Right lobe of liver (tissue), 6 donors: ENCODE measurements around the gene RIPOR3. TPM values are rescaled to one million over a fixed set of nuclear protein-coding genes. Genes with fewer than 3 reads are reported as not detected.
"Not testable (repeated sequence)": the region's sequence is repeated elsewhere in the genome, so short reads cannot be mapped to it uniquely, and the experiment has no call there.

Experiments
- ATAC-seq, 4 donors: fragments of 200-7000 bp; cut with Tn5 transposase; one replicate each; pipeline ENCODE4 v1.9.1; 2020; ENCODE audit warnings: mild to moderate bottlenecking in 4 of 4, moderate library complexity in 4 of 4
- DNase-seq, 3 donors: peaks; one replicate each; pipeline ENCODE4 v3.0.0-alpha.2; 2020
- H3K27ac ChIP-seq, 3 donors: fragments of 200-600 bp; one replicate each; pipeline ENCODE4 v1.8.0; 2022
- H3K27me3 ChIP-seq, 2 donors: fragments of 200-600 bp; one replicate each; pipeline ENCODE4 v1.8.0; 2022
- H3K36me3 ChIP-seq, 4 donors: fragments of 200-600 bp; sonication (generic) in 1 of 4; one replicate each; pipeline versions ENCODE4 v1.5.1 to v1.8.0; 2017 to 2022; ENCODE audit warnings: control low read depth in 1 of 4
- H3K4me1 ChIP-seq, 4 donors: fragments of 200-600 bp; sonication (generic) in 1 of 4; one replicate each; pipeline versions ENCODE4 v1.5.1 to v1.8.0; 2017 to 2022; ENCODE audit warnings: control low read depth in 1 of 4
- H3K4me3 ChIP-seq, 3 donors: fragments of 200-600 bp; one replicate each; pipeline ENCODE4 v1.8.0; 2022
- H3K9me3 ChIP-seq, 4 donors: fragments of 200-600 bp; sonication (generic) in 1 of 4; one replicate each; pipeline versions ENCODE4 v1.5.1 to v1.8.0; 2017 to 2022; ENCODE audit warnings: control low read depth in 1 of 4
- POLR2A ChIP-seq: fragments of 450-650 bp; IDR thresholded peaks from one replicate; pipeline ENCODE4 v1.6.1; 2017; ENCODE audit warnings: antibody characterized with exemption, mild to moderate bottlenecking
- WGBS: methylation state at CpG from one replicate; pipeline ENCODE4 v1.1.6; 2018; ENCODE audit warnings: low coverage, low lambda C conversion rate; ENCODE audit not compliant: insufficient coverage; ENCODE audit errors: missing lambda C conversion rate; 5-methylcytosine and 5-hydroxymethylcytosine counted together
- intact Hi-C, 2 donors: fragments of 100-400 bp; cut with DNase I; formaldehyde crosslinking; loops; one replicate each; pipeline versions ENCODE4 v1.11.2 to v1.14.1; 2022
- total RNA-seq, 6 experiments: library from RNA; depleted of rRNA in 2 of 6; stranded (reverse); fragments of >200 nt in 2 of 6; fragmentation: NEBNext Ultra II Directional in 3 of 6; extraction: Animal tissue kit (Norgen Biotek cat#: 25700) in 3 of 6; gene quantifications; one replicate each; pipeline versions ENCODE4 v1.1.0 to v1.2.4, GENCODE V29; 2016 to 2023
- TF ChIP-seq, protein P1 (sequence below), 4 donors: fragments of 200-600 bp in 3 of 4; fragments of 450-650 bp in 1 of 4; IDR thresholded peaks; one replicate each; pipeline versions ENCODE4 v1.5.1 to v1.8.0; 2016 to 2022; ENCODE audit warnings: antibody characterized with exemption in 4 of 4, mild to moderate bottlenecking in 2 of 4
- donor health status: DM: no; HTN: yes; CAD: no.
- donor health status: DM: no; HTN: no; CAD: no.
- donor health status: DM: no; HTN: no; CAD: no.
- donor health status: DM: no; HTN: yes; CAD: no.
- donor health status: DM: no; HTN: yes; CAD: no.

Gene RIPOR3
- total RNA-seq, 6 experiments from 2014 or later: 4.8 to 13.8 (median 8.9) TPM

DNA sequence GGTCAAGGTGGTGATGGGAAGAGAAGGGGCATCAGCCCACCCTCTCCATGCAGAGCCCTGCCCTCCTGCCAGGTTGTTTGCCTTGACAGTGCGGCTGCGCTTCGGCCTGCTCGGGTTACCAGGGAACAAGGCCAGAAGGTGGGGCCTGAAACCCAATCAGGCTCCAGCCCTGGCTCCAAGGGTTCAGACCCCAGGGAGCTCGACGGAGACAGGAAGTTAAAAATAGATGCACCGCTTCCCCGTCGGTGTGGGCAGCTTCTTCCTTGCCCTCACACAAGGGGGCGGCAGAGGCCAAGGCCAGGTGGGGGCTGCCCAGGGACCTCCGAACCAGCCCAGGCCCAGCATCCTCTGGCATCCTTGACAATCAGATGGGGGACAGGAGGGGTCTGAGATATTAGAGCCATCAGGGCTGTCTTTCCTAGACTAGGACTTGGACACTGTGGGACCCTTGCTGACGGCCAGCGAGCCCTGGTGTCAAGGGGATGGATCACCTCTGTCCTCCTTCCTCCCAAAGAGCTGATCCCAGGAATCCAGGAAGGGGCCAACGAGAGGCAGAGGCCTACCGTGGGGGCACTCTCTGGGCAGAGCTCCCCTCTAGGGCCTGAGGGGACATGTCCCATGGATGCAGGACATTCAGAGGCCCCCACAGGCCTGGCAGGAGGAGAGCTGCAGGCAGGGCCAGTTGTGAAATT, 65.2 kb downstream of the RIPOR3 start:
- DNase-seq: peak in 1 of 3 donors; percentile 45
- 58% methylated on average over 5 of the region's 15 CpGs for WGBS
- no peaks in the 10 kb centered on the region for H3K9me3 ChIP-seq
- H3K4me3 ChIP-seq: no peak overlapping the region
- H3K4me1 ChIP-seq: peaks cover 0 to 9% (median 3%) of the 10 kb centered on the region in 4 donors
- ATAC-seq: peak in 3 of 4 donors; percentile 23 to 61 (median 43)
- intact Hi-C loops: no loop called here
- TF ChIP-seq POLR2A: no peak
- TF ChIP-seq, protein P1, sequence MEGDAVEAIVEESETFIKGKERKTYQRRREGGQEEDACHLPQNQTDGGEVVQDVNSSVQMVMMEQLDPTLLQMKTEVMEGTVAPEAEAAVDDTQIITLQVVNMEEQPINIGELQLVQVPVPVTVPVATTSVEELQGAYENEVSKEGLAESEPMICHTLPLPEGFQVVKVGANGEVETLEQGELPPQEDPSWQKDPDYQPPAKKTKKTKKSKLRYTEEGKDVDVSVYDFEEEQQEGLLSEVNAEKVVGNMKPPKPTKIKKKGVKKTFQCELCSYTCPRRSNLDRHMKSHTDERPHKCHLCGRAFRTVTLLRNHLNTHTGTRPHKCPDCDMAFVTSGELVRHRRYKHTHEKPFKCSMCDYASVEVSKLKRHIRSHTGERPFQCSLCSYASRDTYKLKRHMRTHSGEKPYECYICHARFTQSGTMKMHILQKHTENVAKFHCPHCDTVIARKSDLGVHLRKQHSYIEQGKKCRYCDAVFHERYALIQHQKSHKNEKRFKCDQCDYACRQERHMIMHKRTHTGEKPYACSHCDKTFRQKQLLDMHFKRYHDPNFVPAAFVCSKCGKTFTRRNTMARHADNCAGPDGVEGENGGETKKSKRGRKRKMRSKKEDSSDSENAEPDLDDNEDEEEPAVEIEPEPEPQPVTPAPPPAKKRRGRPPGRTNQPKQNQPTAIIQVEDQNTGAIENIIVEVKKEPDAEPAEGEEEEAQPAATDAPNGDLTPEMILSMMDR (IDR thresholded peaks at IDR 0.05): peak in 3 of 4 donors; percentile 34 to 42 (median 39)
- no peaks in the 10 kb centered on the region for H3K27me3 ChIP-seq
- no peaks in the 10 kb centered on the region for H3K36me3 ChIP-seq
- no peak overlapping the region for H3K27ac ChIP-seq

DNA sequence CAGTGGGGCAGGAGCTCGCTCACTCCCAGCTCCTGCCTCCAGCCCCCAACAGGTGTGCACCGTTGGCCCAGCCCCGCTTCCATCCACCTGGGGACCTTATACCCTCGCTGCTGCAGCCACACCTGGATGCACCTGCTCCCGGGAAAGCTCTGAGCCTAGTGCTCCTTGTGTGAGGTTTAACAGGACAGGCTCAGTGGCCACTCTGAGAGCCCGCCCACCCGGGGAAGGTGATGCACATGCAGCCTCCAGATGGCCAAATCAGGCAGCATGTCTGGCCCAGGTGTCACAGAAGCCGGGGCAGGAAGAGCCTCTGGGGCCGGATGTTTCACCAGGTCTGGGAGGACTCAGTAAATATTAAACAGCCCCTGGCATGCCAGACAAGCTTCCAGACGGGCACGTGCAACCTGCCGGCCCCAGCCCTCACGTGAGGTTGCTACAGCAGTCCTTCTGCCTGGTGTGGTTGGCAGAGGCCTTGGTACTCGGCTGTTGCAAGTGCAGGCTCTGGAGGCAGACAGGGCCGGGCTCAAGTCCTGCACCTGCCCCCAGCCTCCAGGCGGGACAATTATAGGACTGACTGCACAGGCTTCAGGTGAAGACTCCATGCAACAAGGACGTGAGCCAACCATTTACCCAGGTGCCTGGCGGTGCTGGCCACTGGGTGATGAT, 66.9 kb downstream of the RIPOR3 start:
- ATAC-seq (peak; percentile 70 to 92 (median 76)), DNase-seq (peak; percentile 64 to 92 (median 92))
- 18% methylated on average over 2 of the region's 18 CpGs for WGBS

DNA sequence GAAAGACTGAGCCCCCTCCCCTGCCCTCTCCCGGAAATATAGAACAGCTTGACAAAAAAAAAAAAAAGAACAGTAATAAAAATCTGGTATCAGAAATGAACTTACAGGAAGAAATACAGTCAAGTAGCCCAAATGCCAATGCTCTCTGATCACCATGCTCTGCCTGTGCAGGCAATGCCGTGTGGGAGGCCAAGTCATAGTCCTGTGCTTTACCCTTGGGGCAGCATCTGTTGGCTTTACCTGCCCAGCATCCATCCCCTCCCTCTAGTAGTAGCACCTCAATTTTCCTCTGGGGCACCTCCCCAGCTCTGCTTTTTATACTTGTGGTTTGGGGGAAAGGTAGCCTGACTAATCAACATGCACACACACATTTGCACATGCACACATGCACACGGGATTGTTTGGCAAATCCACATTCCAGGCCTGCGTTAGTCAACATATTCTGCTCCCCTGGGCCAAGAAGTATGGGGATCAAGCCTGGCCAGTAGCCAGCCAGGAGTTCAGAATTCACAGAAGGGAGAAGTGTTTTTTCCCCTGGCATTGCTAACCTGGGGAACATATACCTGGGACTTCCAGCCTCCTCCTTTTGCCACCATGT, 70.2 kb downstream of the RIPOR3 start:
- peaks cover 0 to 9% (median 3%) of the 10 kb centered on the region in 4 donors for H3K4me1 ChIP-seq
- no peaks in the 10 kb centered on the region for H3K36me3 ChIP-seq
- intact Hi-C loops: no loop called here
- ATAC-seq (no peak), DNase-seq (no peak)
- no peak overlapping the region for H3K27ac ChIP-seq
- no peaks in the 10 kb centered on the region for H3K9me3 ChIP-seq
- no peak for TF ChIP-seq POLR2A
- TF ChIP-seq, protein P1 (IDR thresholded peaks at IDR 0.05): no peak
- 89% methylated on average over 1 of the region's 4 CpGs for WGBS
- H3K4me3 ChIP-seq: no peak overlapping the region
- no peaks in the 10 kb centered on the region for H3K27me3 ChIP-seq

More for the DNA sequence above, 66.9 kb downstream of the RIPOR3 start:
- no peaks in the 10 kb centered on the region for H3K9me3 ChIP-seq
- no peaks in the 10 kb centered on the region for H3K36me3 ChIP-seq
- H3K4me3 ChIP-seq: no peak overlapping the region
- TF ChIP-seq, protein P1 (IDR thresholded peaks at IDR 0.05): no peak
- TF ChIP-seq POLR2A: no peak
- peaks cover 0 to 9% (median 3%) of the 10 kb centered on the region in 4 donors for H3K4me1 ChIP-seq
- H3K27me3 ChIP-seq: no peaks in the 10 kb centered on the region
- no peak overlapping the region for H3K27ac ChIP-seq
- intact Hi-C loops: no loop called here

DNA sequence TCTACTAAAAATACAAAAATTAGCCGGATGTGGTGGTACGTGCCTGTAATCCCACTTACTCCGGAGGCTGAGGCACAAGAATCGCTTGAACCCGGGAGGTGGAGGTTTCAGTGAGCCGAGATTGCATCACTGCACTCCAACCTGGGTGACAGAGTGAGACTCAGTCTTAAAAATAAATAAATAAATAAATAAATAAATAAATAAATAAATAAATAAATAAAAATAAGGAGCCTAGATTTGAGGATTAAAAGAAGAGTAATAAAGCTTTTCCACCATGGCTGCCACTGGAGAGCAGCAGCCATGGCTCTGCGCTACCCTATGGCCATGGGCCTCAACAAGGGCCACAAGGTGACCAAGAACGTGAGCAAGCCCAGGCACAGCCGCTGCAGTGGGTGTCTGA, 70.9 kb downstream of the RIPOR3 start:
- 94% methylated on average over 5 of the region's 9 CpGs for WGBS
- H3K27me3 ChIP-seq, intact Hi-C loops, H3K9me3 ChIP-seq, ATAC-seq, H3K36me3 ChIP-seq, DNase-seq, H3K4me3 ChIP-seq, H3K27ac ChIP-seq, H3K4me1 ChIP-seq: not testable (repeated sequence)

DNA sequence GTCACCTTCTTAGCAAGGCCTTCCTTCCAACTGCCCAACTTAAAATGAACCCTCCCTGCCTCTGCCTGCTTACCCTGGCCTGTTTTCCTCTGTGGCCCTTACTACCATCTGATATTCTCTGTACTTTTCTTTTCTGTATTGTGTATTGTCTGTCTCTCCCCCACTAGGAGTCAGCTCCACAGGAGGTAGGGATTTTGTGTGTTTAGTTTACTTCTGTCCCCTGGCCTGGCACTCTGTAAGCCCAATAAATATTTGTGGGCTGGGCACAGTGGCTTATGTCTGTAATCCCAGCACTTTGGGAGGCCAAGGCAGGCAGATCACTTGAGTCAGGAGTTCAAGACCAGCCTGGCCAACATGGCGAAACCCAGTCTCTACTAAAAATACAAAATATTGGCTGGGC, 72.8 kb downstream of the RIPOR3 start:
- ATAC-seq: no peak
- no peak for DNase-seq
- Histone ChIP-seq H3K36me3 (no peaks in the 10 kb centered on the region), H3K4me3 (no peak overlapping the region), H3K4me1 (no peaks in the 10 kb centered on the region), H3K9me3 (no peaks in the 10 kb centered on the region), H3K27me3 (no peaks in the 10 kb centered on the region), H3K27ac (no peak overlapping the region)
- WGBS: 100% methylated on average over 1 of the region's 1 CpG
- intact Hi-C loops: no loop called here
- no peak for TF ChIP-seq POLR2A
- TF ChIP-seq, protein P1 (IDR thresholded peaks at IDR 0.05): no peak
